ENCODE results near the gene RAPGEF3. TPM values are rescaled to one million over a fixed set of nuclear protein-coding genes. Genes with fewer than 3 reads are reported as not detected.

Gene RAPGEF3
- total and polyA plus RNA-seq, 9 of the 15 experiments (the other 6 are each of a cell fraction or from before 2014, with no cell fraction given), result 0.03 to 0.78 (median 0.37) TPM; not detected in 1

DNA sequence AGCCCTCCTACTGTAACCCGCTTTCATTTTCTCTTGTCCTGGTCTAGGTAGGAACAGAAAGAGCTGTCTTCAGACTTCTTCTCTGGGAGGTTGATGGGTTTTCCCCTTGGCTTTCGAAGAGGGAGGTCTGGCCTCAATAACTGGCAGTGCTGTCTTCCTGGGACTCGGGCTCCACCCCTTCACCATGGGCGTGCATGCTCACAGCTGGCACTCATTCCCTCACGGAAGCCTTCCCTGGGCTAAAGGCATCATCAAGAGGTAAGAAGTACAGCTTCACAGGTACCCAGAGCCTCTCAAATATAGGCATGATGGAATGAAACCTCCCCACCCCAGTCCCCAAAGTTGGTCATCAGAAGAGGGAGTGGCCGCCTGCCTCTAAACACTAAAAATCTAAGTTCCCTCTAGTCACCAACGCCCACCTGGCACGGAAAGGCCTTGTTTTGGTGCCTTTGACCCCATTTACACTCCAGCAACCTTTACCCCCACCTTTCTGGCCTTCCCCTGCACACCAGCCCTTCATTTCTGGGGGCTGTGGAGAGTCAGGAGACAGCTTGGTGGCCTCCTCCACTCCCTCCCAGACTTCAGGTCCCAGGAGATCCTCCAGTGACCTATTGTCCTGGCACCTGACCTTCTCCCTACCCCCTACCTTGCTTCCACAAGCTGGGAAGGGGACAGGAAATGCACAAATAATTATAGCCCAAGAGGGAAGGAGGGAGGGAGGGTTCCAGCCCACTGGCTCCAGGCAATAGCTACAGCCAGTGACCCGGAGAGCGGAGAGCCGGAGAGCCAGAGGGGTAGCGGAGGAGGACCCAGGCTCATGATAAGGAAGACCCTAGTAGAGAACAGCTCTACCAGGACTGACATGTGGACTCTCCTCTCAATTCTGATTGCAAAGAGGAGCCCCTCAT, 2.8 kb downstream of the RAPGEF3 start:
- no peaks in the 10 kb centered on the region for H3K27me3 ChIP-seq (ENCODE audit: control insufficient read depth in 2 of 2, insufficient read depth in 2 of 2, low read length in 2 of 2)
- no peak overlapping the region for H2AFZ ChIP-seq (ENCODE audit: low read depth, low read length)
- H3K9me1 ChIP-seq (ENCODE audit: control insufficient read depth, insufficient read depth, low read length), result no peaks in the 10 kb centered on the region
- FAIRE-seq, result no peak
- H3K4me1 ChIP-seq (replicated peaks in 1 of 2; ENCODE audit: control insufficient read depth in 2 of 2, insufficient read depth in 2 of 2, low read length in 2 of 2), result peaks cover 14 to 32% of the 10 kb centered on the region in 2 experiments; a peak in 4 of 5 replicates
- WGBS (ENCODE audit: insufficient coverage, low coverage, missing lambda C conversion rate), result 36% methylated on average over 9 of the region's 12 CpGs
- CTCF ChIA-PET (ENCODE audit: low intra/inter-chr PET ratio), result no interaction called here
- no peak overlapping the region; the same call in 1 of the 2 replicates for H3K4me2 ChIP-seq (ENCODE audit: insufficient read depth, low read length)
- H3K27ac ChIP-seq (ENCODE audit: extremely low read depth, low read depth, low read length), result no peak overlapping the region
- H3K79me2 ChIP-seq (ENCODE audit: control insufficient read depth, insufficient read depth, low read length), result no peaks in the 10 kb centered on the region
- no peaks in the 10 kb centered on the region for H3K9me3 ChIP-seq (replicated peaks; ENCODE audit: control insufficient read depth, insufficient read depth, low read depth, low read length)
- POLR2A ChIA-PET, result interaction anchor here (0.5 to 1.7 kb wide), 4 partner anchors 11 to 50 kb away, joined by 3 to 5 read pairs (median 4); partner anchors contain the start of gene RPAP3
- ATAC-seq, result no peak
- BruUV-seq (replicated peaks), result no TSS peak
- intact Hi-C loops (cut with micrococcal nuclease), result no loop called here
- in situ Hi-C loops (cut with MboI), result no loop called here
- H3K9ac ChIP-seq (ENCODE audit: insufficient read depth in 1 of 2, low read depth in 2 of 2, low read length in 2 of 2), result no peak overlapping the region
- no peak for DNase-seq (ENCODE audit: extremely low read depth in 1 of 4, low spot score in 3 of 4)
- no peaks in the 10 kb centered on the region for H3K36me3 ChIP-seq (ENCODE audit: control insufficient read depth, insufficient read depth, low read length)
- TF ChIP-seq ZBTB1 (CRISPR knock-in tag; IDR thresholded peaks at IDR 0.05; ENCODE audit: borderline replicate concordance, low read depth) (no peak), NCOA4 (IDR thresholded peaks at IDR 0.05; ENCODE audit: partially characterized antibody) (no peak), HLTF (IDR thresholded peaks at IDR 0.05) (no peak), ZNF23 (CRISPR knock-in tag; IDR thresholded peaks at IDR 0.05) (no peak), ZNF76 (CRISPR knock-in tag; IDR thresholded peaks at IDR 0.05; ENCODE audit: borderline replicate concordance) (no peak), GTF2E2 (tag; IDR thresholded peaks at IDR 0.05) (no peak), ARID2 (IDR thresholded peaks at IDR 0.05) (no peak), HDAC8 (tag; IDR thresholded peaks at IDR 0.05) (no peak), TSC22D4 (tag; IDR thresholded peaks at IDR 0.05) (no peak), ZNF408 (CRISPR knock-in tag; IDR thresholded peaks at IDR 0.05; ENCODE audit: low read depth) (no peak), SREBF2 (CRISPR knock-in tag; IDR thresholded peaks at IDR 0.05) (no peak), ELF4 (CRISPR knock-in tag; IDR thresholded peaks at IDR 0.05) (no peak), BACH1 (tag; IDR thresholded peaks at IDR 0.05) (no peak), NR3C1 (CRISPR knock-in tag; IDR thresholded peaks at IDR 0.05) (no peak)
- TF ChIP-seq, protein P1, sequence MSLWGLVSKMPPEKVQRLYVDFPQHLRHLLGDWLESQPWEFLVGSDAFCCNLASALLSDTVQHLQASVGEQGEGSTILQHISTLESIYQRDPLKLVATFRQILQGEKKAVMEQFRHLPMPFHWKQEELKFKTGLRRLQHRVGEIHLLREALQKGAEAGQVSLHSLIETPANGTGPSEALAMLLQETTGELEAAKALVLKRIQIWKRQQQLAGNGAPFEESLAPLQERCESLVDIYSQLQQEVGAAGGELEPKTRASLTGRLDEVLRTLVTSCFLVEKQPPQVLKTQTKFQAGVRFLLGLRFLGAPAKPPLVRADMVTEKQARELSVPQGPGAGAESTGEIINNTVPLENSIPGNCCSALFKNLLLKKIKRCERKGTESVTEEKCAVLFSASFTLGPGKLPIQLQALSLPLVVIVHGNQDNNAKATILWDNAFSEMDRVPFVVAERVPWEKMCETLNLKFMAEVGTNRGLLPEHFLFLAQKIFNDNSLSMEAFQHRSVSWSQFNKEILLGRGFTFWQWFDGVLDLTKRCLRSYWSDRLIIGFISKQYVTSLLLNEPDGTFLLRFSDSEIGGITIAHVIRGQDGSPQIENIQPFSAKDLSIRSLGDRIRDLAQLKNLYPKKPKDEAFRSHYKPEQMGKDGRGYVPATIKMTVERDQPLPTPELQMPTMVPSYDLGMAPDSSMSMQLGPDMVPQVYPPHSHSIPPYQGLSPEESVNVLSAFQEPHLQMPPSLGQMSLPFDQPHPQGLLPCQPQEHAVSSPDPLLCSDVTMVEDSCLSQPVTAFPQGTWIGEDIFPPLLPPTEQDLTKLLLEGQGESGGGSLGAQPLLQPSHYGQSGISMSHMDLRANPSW (CRISPR knock-in tag; IDR thresholded peaks at IDR 0.05), result no peak
- H3K4me3 ChIP-seq, result no peak overlapping the region
- H4K20me1 ChIP-seq (replicated peaks; ENCODE audit: control insufficient read depth, insufficient read depth, low read length), result no peaks in the 10 kb centered on the region
